Naive thymus-derived CD4-positive, alpha-beta T cell (primary cell): Measurements from ENCODE around the gene TFF2. TPM values are rescaled to one million over a fixed set of nuclear protein-coding genes. Genes with fewer than 3 reads are reported as not detected.

Experiments used
- ATAC-seq: fragments of 150-1000 bp; cut with Tn5 transposase; 2 replicates; pipeline ENCODE4 v1.10.0; 2021; ENCODE audit warnings: mild to moderate bottlenecking, moderate library complexity
- CTCF ChIA-PET: fragments of 350-600 bp; sonication (Branson Sonifier 250); formaldehyde crosslinking; loops from one replicate; lab custom pipeline; 2021; ENCODE audit warnings: antibody characterized with exemption; lab: Charles Lee
- POLR2A ChIA-PET: fragments of 350-600 bp; sonication (Branson Sonifier 250); formaldehyde crosslinking; loops from one replicate; lab custom pipeline; 2021; ENCODE audit warnings: antibody characterized with exemption, inconsistent platforms; lab: Charles Lee
- DNase-seq, 9 donors: peaks; one replicate each; pipeline versions ENCODE4 v3.0.0 to v3.0.0-alpha.2; 2020 to 2022; ENCODE audit warnings: mixed read lengths in 1 of 9
- H3K27ac ChIP-seq: one replicate; pipeline ENCODE4 v1.7.0; 2013; ENCODE audit warnings: mild to moderate bottlenecking, low read depth, low read length, moderate library complexity
- H3K27me3 ChIP-seq, 2 donors: one replicate each; pipeline ENCODE4 v1.7.0; 2013; ENCODE audit warnings: low read length in 2 of 2, mild to moderate bottlenecking in 2 of 2, moderate library complexity in 2 of 2; ENCODE audit not compliant: control insufficient read depth in 2 of 2, insufficient read depth in 2 of 2
- H3K36me3 ChIP-seq, 3 experiments: 1 replicate in 2 of 3; 2 replicates in 1 of 3; pipeline ENCODE4 v1.7.0; 2013; ENCODE audit warnings: low read length in 3 of 3, mild to moderate bottlenecking in 3 of 3, moderate library complexity in 1 of 3; ENCODE audit not compliant: insufficient read depth in 3 of 3, control insufficient read depth in 2 of 3
- H3K4me1 ChIP-seq, 2 donors: one replicate each; pipeline ENCODE4 v1.7.0; 2013; ENCODE audit warnings: low read length in 2 of 2, mild to moderate bottlenecking in 2 of 2, moderate library complexity in 1 of 2; ENCODE audit not compliant: control insufficient read depth in 2 of 2, insufficient read depth in 2 of 2
- H3K4me3 ChIP-seq: 2 replicates; pipeline ENCODE4 v1.7.0; 2013; ENCODE audit warnings: mild to moderate bottlenecking, low read length
- H3K9me3 ChIP-seq, 3 experiments: 1 replicate in 2 of 3; 2 replicates in 1 of 3; pipeline ENCODE4 v1.7.0; 2013; ENCODE audit warnings: low read length in 3 of 3; ENCODE audit not compliant: control insufficient read depth in 2 of 3
- H3K27ac Mint-ChIP-seq, 9 donors: one replicate each; pipeline ENCODE4 v1.8.0; 2020 to 2022; ENCODE audit warnings: mixed read lengths in 9 of 9, mild to moderate bottlenecking in 8 of 9, moderate library complexity in 5 of 9, inconsistent platforms in 2 of 9
- H3K27me3 Mint-ChIP-seq, 5 donors: one replicate each; pipeline ENCODE4 v1.8.0; 2021 to 2022; ENCODE audit warnings: mixed read lengths in 5 of 5, mild to moderate bottlenecking in 1 of 5
- H3K36me3 Mint-ChIP-seq, 5 donors: one replicate each; pipeline ENCODE4 v1.8.0; 2020 to 2022; ENCODE audit warnings: mixed read lengths in 5 of 5, mild to moderate bottlenecking in 3 of 5, inconsistent platforms in 1 of 5
- H3K4me1 Mint-ChIP-seq, 7 donors: one replicate each; pipeline ENCODE4 v1.8.0; 2020 to 2022; ENCODE audit warnings: mixed read lengths in 7 of 7, mild to moderate bottlenecking in 3 of 7, inconsistent platforms in 1 of 7
- H3K4me3 Mint-ChIP-seq, 10 donors: one replicate each; pipeline ENCODE4 v1.8.0; 2020 to 2022; ENCODE audit warnings: mild to moderate bottlenecking in 10 of 10, mixed read lengths in 10 of 10, moderate library complexity in 6 of 10, inconsistent platforms in 2 of 10
- H3K9me3 Mint-ChIP-seq, 11 donors: one replicate each; pipeline ENCODE4 v1.8.0; 2020 to 2022; ENCODE audit warnings: mixed read lengths in 11 of 11, mild to moderate bottlenecking in 4 of 11, inconsistent platforms in 1 of 11, moderate library complexity in 1 of 11
- intact Hi-C, 2 donors: fragments of 100-400 bp; cut with micrococcal nuclease; formaldehyde crosslinking; loops; one replicate each; pipeline ENCODE4 v1.15.1; 2023
- polyA plus RNA-seq, 2 donors: library from polyadenylated mRNA; unstranded; fragments of 300-500 nt; fragmentation: Illumina TruSeq; gene quantifications; one replicate each; pipeline ENCODE4 v1.2.3, GENCODE V29; 2021
- total RNA-seq, 6 experiments: library from RNA in 5 of 6; stranded (reverse) in 5 of 6; gene quantifications; 1 replicate in 5 of 6; 2 replicates in 1 of 6; pipeline ENCODE4 v1.2.3 and lab custom pipeline; 2021 to 2026

Gene TFF2
- total and polyA plus RNA-seq, 7 experiments from 2014 or later: not detected

DNA sequence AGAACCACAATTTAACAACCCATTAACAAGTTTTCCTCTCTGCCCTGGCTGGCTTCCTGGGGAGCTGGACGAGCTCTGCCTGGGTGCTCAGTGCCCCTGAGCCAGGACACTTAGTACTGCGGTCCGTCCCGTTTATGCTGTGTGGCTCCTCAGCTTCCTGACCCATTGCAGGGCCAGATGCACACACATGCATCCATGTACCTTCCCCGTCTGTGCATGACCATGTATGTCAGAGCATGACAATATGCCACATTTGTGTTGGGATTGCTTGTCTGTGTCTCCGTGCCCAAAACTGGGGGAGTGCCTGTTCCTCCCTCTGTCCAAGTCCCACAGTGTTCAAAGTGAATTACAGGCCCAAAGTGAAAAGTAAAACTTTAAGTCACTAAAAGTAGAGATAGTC is 25.9 kb downstream of the TFF2 start:
- no peak overlapping the region for H3K27ac Mint-ChIP-seq
- H3K4me3 Mint-ChIP-seq: no peak overlapping the region
- Histone ChIP-seq H3K27me3 (no peaks in the 10 kb centered on the region), H3K27ac (no peak overlapping the region), H3K4me3 (no peak overlapping the region), H3K36me3 (no peaks in the 10 kb centered on the region), H3K4me1 (no peaks in the 10 kb centered on the region), H3K9me3 (no peaks in the 10 kb centered on the region)
- DNase-seq: peak in 1 of 9 donors; percentile 12
- POLR2A ChIA-PET: no interaction called here
- intact Hi-C loops: no loop called here
- no peaks in the 10 kb centered on the region for H3K4me1 Mint-ChIP-seq
- peaks cover 0 to 45% (median 5%) of the 10 kb centered on the region in 5 donors for H3K27me3 Mint-ChIP-seq
- H3K9me3 Mint-ChIP-seq: peaks cover 0 to 1% (median 0%) of the 10 kb centered on the region in 11 donors
- H3K36me3 Mint-ChIP-seq: no peaks in the 10 kb centered on the region
- no peak for ATAC-seq
- CTCF ChIA-PET: interaction anchor here (1.2 kb wide), 1 partner anchor 12 kb away, joined by 3 read pairs; no protein-coding TSS in a partner anchor

GRCh38 chr21:42321845-42322244 is 28.9 kb downstream of the TFF2 start:
- Histone ChIP-seq H3K4me1 (no peaks in the 10 kb centered on the region), H3K27me3 (no peaks in the 10 kb centered on the region), H3K27ac (no peak overlapping the region), H3K9me3 (no peaks in the 10 kb centered on the region), H3K4me3 (no peak overlapping the region), H3K36me3 (no peaks in the 10 kb centered on the region)
- peak in 1 of 9 donors; percentile 13 for DNase-seq
- no peak for ATAC-seq
- Mint-ChIP-seq H3K4me1 (peaks cover 0 to 5% (median 0%) of the 10 kb centered on the region in 7 donors), H3K4me3 (no peak overlapping the region), H3K27me3 (peaks cover 0 to 34% (median 5%) of the 10 kb centered on the region in 5 donors), H3K36me3 (no peaks in the 10 kb centered on the region), H3K9me3 (no peaks in the 10 kb centered on the region), H3K27ac (no peak overlapping the region)
- intact Hi-C loops: no loop called here
- POLR2A ChIA-PET: no interaction called here
- CTCF ChIA-PET: no interaction called here

DNA sequence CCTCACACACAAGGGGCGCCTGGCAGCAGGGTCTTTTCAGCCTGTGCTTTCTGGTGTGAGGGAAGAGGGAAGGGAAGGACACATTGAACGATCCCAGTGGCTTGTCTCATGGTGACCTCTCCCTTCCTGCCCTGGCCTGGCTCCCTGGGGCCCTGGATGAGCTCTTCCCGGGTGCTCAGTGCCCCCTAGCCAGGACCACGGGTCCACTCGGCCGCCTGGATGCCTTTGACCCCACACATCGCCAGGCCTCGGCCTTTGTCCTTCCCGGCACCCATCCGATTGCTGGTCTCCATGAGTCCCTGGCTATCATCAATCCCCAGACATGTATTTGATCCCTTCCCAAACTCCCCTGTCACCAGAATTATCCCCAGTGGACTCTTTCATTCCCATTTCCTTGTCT is 29.6 kb downstream of the TFF2 start:
- Histone ChIP-seq H3K9me3 (no peaks in the 10 kb centered on the region), H3K27ac (no peak overlapping the region), H3K4me3 (no peak overlapping the region), H3K36me3 (no peaks in the 10 kb centered on the region), H3K27me3 (no peaks in the 10 kb centered on the region), H3K4me1 (no peaks in the 10 kb centered on the region)
- ChIA-PET CTCF (no interaction called here), POLR2A (no interaction called here)
- Mint-ChIP-seq H3K27ac (no peak overlapping the region), H3K27me3 (peaks cover 0 to 28% (median 5%) of the 10 kb centered on the region in 5 donors), H3K36me3 (no peaks in the 10 kb centered on the region), H3K9me3 (no peaks in the 10 kb centered on the region), H3K4me1 (peaks cover 0 to 5% (median 0%) of the 10 kb centered on the region in 7 donors), H3K4me3 (no peak overlapping the region)
- intact Hi-C loops: no loop called here
- ATAC-seq (no peak), DNase-seq (peak in 1 of 9 donors; percentile 20)

GRCh38 chr21:42320791-42321190 is 30.0 kb downstream of the TFF2 start:
- peak in 1 of 9 donors; percentile 19 for DNase-seq
- Histone ChIP-seq H3K27me3 (no peaks in the 10 kb centered on the region), H3K36me3 (no peaks in the 10 kb centered on the region), H3K27ac (no peak overlapping the region), H3K4me1 (no peaks in the 10 kb centered on the region), H3K4me3 (no peak overlapping the region), H3K9me3 (no peaks in the 10 kb centered on the region)
- no peaks in the 10 kb centered on the region for H3K9me3 Mint-ChIP-seq
- H3K4me1 Mint-ChIP-seq: peaks cover 0 to 5% (median 0%) of the 10 kb centered on the region in 7 donors
- CTCF ChIA-PET: no interaction called here
- H3K4me3 Mint-ChIP-seq: no peak overlapping the region
- H3K27ac Mint-ChIP-seq: no peak overlapping the region
- H3K36me3 Mint-ChIP-seq: no peaks in the 10 kb centered on the region
- intact Hi-C loops: no loop called here
- H3K27me3 Mint-ChIP-seq: peaks cover 0 to 26% (median 5%) of the 10 kb centered on the region in 5 donors
- no peak for ATAC-seq
- POLR2A ChIA-PET: no interaction called here

DNA sequence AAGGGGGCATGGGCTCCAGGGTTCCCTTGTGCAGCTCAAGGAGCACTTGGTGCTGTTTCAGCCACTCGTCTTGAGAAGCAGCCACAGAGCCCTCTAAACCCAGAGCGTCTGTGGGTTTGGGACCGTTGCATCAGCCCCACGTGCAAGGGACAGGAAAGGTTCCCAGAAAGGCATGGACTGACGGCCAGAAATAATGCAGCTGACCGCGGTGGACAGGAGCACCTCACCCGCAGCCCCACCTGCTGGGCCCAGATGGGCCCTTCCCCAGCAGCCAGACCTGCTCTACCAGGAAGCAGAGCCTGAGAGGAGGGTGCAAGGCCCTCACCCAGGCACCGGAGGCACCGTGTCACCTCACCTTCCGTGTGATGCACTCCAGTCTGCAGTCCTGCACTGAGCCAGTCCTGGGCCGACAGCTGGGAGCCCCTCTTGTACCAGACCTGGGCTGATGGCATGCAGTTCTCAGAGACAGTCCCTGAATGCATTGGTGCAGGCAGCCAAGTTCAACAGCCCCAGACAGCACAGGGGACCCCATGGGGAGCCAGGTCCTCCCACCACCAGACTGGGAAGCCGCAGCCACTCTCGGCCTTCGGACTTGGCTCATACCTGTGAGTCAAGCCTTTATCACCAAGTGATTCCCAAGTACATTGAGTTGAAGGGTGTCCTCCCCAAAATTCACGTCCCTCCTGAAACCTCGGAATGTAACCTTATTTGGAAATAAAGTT is 30.8 kb downstream of the TFF2 start:
- no peak overlapping the region for H3K4me3 ChIP-seq
- no peaks in the 10 kb centered on the region for H3K4me1 ChIP-seq
- Mint-ChIP-seq H3K4me3 (no peak overlapping the region), H3K27me3 (peaks cover 0 to 18% (median 5%) of the 10 kb centered on the region in 5 donors), H3K4me1 (peaks cover 0 to 5% (median 0%) of the 10 kb centered on the region in 7 donors), H3K9me3 (no peaks in the 10 kb centered on the region), H3K36me3 (no peaks in the 10 kb centered on the region), H3K27ac (no peak overlapping the region)
- ChIA-PET CTCF (no interaction called here), POLR2A (no interaction called here)
- peak in 1 of 9 donors; percentile 16 for DNase-seq
- H3K27ac ChIP-seq: no peak overlapping the region
- H3K36me3 ChIP-seq: no peaks in the 10 kb centered on the region
- H3K27me3 ChIP-seq: no peaks in the 10 kb centered on the region
- ATAC-seq: peak; percentile 10
- no peaks in the 10 kb centered on the region for H3K9me3 ChIP-seq
- intact Hi-C loops: no loop called here

DNA sequence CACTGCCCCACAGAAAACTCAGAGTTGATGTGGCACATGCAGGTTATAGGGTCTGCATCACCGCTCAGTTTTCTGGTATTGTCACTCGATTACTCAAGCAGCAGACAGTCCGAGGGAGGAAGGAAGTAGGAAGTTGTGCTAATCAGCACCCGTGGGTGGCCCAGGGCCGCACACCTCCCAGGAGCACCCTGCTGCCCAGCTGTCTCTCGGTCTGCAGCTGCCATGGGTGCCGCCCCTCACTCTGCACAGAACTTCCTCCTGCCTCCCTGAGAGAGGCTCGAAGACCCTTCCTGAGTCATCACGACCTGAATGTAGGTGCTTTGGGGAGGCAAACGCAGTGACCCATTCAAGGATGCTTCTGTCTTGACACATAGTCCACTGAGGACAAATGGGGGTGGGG is 31.4 kb downstream of the TFF2 start:
- Histone ChIP-seq H3K9me3 (no peaks in the 10 kb centered on the region), H3K4me3 (no peak overlapping the region), H3K27ac (no peak overlapping the region), H3K36me3 (no peaks in the 10 kb centered on the region), H3K27me3 (no peaks in the 10 kb centered on the region), H3K4me1 (no peaks in the 10 kb centered on the region)
- peaks cover 0 to 13% (median 5%) of the 10 kb centered on the region in 5 donors for H3K27me3 Mint-ChIP-seq
- H3K4me3 Mint-ChIP-seq: no peak overlapping the region
- CTCF ChIA-PET: no interaction called here
- H3K4me1 Mint-ChIP-seq: peaks cover 0 to 5% (median 0%) of the 10 kb centered on the region in 7 donors
- ATAC-seq (peak; percentile 71), DNase-seq (peak in 1 of 9 donors; percentile 15)
- POLR2A ChIA-PET: no interaction called here
- intact Hi-C loops: no loop called here
- H3K27ac Mint-ChIP-seq: peak overlapping the region in 1 of 9 donors; percentile 25
- no peaks in the 10 kb centered on the region for H3K36me3 Mint-ChIP-seq
- no peaks in the 10 kb centered on the region for H3K9me3 Mint-ChIP-seq
